ENCODE results near the gene PAX7.

DNA sequence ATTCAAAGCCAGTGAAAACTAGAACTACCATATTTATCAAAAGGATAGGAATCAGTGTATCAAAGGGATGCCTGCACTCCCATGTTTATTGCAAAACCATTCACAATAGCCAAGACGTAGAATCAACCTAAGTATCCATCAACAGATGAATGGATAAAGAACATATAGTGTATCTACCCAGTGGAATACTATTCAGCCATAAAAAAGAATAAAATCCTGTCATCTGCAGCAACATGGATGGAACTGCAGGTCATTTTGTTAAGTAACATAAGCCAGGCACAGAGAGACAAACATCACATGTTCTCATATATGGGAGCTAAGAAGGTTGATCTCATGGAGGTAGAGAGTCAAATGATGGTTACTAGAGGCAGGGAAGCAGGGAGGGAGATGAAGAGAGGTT is 110.0 kb downstream of the PAX7 start:
- no peak for TF ChIP-seq RCOR1 (IDR thresholded peaks at IDR 0.05; ENCODE audit: low read length)
- no peak for TF ChIP-seq GATA2 (CRISPR knock-in tag; IDR thresholded peaks at IDR 0.05)
- TF ChIP-seq, protein P1, sequence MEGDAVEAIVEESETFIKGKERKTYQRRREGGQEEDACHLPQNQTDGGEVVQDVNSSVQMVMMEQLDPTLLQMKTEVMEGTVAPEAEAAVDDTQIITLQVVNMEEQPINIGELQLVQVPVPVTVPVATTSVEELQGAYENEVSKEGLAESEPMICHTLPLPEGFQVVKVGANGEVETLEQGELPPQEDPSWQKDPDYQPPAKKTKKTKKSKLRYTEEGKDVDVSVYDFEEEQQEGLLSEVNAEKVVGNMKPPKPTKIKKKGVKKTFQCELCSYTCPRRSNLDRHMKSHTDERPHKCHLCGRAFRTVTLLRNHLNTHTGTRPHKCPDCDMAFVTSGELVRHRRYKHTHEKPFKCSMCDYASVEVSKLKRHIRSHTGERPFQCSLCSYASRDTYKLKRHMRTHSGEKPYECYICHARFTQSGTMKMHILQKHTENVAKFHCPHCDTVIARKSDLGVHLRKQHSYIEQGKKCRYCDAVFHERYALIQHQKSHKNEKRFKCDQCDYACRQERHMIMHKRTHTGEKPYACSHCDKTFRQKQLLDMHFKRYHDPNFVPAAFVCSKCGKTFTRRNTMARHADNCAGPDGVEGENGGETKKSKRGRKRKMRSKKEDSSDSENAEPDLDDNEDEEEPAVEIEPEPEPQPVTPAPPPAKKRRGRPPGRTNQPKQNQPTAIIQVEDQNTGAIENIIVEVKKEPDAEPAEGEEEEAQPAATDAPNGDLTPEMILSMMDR (IDR thresholded peaks at IDR 0.05): no peak
- TF ChIP-seq EZH2phosphoT487 (IDR thresholded peaks at IDR 0.05; ENCODE audit: borderline replicate concordance, low read depth): no peak
- TF ChIP-seq, protein P2, sequence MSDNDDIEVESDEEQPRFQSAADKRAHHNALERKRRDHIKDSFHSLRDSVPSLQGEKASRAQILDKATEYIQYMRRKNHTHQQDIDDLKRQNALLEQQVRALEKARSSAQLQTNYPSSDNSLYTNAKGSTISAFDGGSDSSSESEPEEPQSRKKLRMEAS (IDR thresholded peaks at IDR 0.05; ENCODE audit: low read depth): no peak
- TF ChIP-seq MXI1 (IDR thresholded peaks at IDR 0.05; ENCODE audit: low read depth, low read length): no peak
- TF ChIP-seq NRF1 (IDR thresholded peaks at IDR 0.05; ENCODE audit: low read depth, low read length): no peak
- no peak for TF ChIP-seq RXRA (IDR thresholded peaks at IDR 0.05; ENCODE audit: borderline replicate concordance, low read depth)
- TF ChIP-seq JUND (IDR thresholded peaks at IDR 0.05): no peak
- no peak for TF ChIP-seq NFIC (IDR thresholded peaks at IDR 0.05; ENCODE audit: borderline replicate concordance)
- no peak for TF ChIP-seq SMC3 (IDR thresholded peaks at IDR 0.05; ENCODE audit: low read depth, low read length)

All from SK-N-SH (cell line).